Loucy (cell line): ENCODE results near the gene EFNA5.

Experiments
- H2AFZ ChIP-seq: fragments of 200-600 bp; sonication (generic); 2 replicates; pipeline ENCODE4 v1.6.0; 2016; ENCODE audit warnings: antibody characterized with exemption, mild to moderate bottlenecking, low read length, moderate library complexity
- H3F3A ChIP-seq: fragments of 200-600 bp; 2 replicates; pipeline ENCODE4 v1.6.0; 2016; ENCODE audit warnings: antibody characterized with exemption, low read depth, mild to moderate bottlenecking
- H3K27me3 ChIP-seq: fragments of 200-600 bp; sonication (generic); 2 replicates; pipeline ENCODE4 v1.6.1; 2014; ENCODE audit warnings: low read length, mild to moderate bottlenecking; ENCODE audit not compliant: insufficient read depth, poor library complexity, severe bottlenecking
- H3K36me3 ChIP-seq: fragments of 200-600 bp; sonication (generic); 2 replicates; pipeline ENCODE4 v1.6.1; 2016; ENCODE audit warnings: low read length; ENCODE audit not compliant: insufficient read depth
- H3K4me1 ChIP-seq: fragments of 200-600 bp; sonication (generic); 2 replicates; pipeline ENCODE4 v1.5.1; 2014; ENCODE audit warnings: low read length, mild to moderate bottlenecking; ENCODE audit not compliant: insufficient read depth, poor library complexity, severe bottlenecking
- H3K4me2 ChIP-seq: fragments of 200-600 bp; sonication (generic); 2 replicates; pipeline ENCODE4 v1.6.0; 2014; ENCODE audit warnings: antibody characterized with exemption, low read length, low read depth, mild to moderate bottlenecking; ENCODE audit not compliant: poor library complexity, severe bottlenecking
- H3K4me3 ChIP-seq: fragments of 200-600 bp; sonication (generic); 2 replicates; pipeline ENCODE4 v1.5.1; 2014; ENCODE audit warnings: low read length, mild to moderate bottlenecking, mixed read lengths; ENCODE audit not compliant: poor library complexity, severe bottlenecking
- H3K79me2 ChIP-seq: fragments of 200-600 bp; sonication (generic); 2 replicates; pipeline ENCODE4 v1.6.1; 2014; ENCODE audit warnings: low read length; ENCODE audit not compliant: insufficient read depth
- H3K9ac ChIP-seq: fragments of 200-600 bp; sonication (generic); 2 replicates; pipeline ENCODE4 v1.6.0; 2014; ENCODE audit warnings: mild to moderate bottlenecking, low read depth, low read length, moderate library complexity; ENCODE audit not compliant: poor library complexity, severe bottlenecking
- H3K9me2 ChIP-seq: fragments of 200-600 bp; sonication (generic); replicated peaks from 2 replicates; pipeline ENCODE4 v1.6.1; 2016; ENCODE audit warnings: low read depth, low read length, mixed read lengths
- H3K9me3 ChIP-seq: fragments of 200-600 bp; sonication (generic); 2 replicates; pipeline ENCODE4 v1.6.1; 2014; ENCODE audit warnings: mild to moderate bottlenecking, antibody characterized with exemption, low read length, low read depth; ENCODE audit not compliant: insufficient read depth
- H4K20me1 ChIP-seq: fragments of 200-600 bp; sonication (generic); 2 replicates; pipeline ENCODE4 v1.6.0; 2014; ENCODE audit warnings: antibody characterized with exemption, low read length, mild to moderate bottlenecking; ENCODE audit not compliant: insufficient read depth, poor library complexity, severe bottlenecking
- EZH2phosphoT487 ChIP-seq: fragments of 200-600 bp; IDR thresholded peaks from 2 replicates; pipeline ENCODE4 v1.6.1; 2018; ENCODE audit warnings: antibody characterized with exemption, mild to moderate bottlenecking, moderate library complexity, borderline replicate concordance
- TF ChIP-seq, protein P1 (sequence below): fragments of 200-600 bp; sonication (generic); conservative IDR thresholded peaks from 2 replicates; pipeline ENCODE4 v1.5.1; 2014; ENCODE audit warnings: mild to moderate bottlenecking, antibody characterized with exemption, low read length

EFNA5 gene

DNA sequence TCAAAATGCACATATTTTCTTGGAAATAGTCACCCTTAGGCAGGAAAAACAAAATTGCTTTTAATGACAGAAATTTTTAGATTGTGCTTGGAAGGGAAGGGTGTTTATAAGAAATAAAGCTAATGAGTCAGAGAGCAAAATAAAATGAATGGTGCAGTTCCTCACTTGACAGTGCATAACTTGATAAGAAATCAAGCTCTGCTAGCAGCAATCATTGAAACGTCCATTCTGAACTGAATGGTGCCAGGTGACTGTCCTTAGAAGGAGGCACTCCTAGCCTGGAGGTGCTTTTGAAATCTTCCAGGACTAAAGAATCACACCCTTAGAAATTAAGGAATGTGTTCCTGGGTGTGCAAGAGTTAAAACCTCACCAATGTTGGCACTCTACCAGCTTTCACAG is 202.5 kb downstream of the EFNA5 start:
- Histone ChIP-seq H3K27me3 (no peaks in the 10 kb centered on the region), H3K79me2 (no peaks in the 10 kb centered on the region), H4K20me1 (no peaks in the 10 kb centered on the region), H3K9me2 (no peaks in the 10 kb centered on the region), H2AFZ (no peak overlapping the region), H3K9me3 (no peaks in the 10 kb centered on the region), H3F3A (no peaks in the 10 kb centered on the region), H3K4me3 (no peak overlapping the region), H3K9ac (no peak overlapping the region), H3K4me1 (peaks cover 5% of the 10 kb centered on the region), H3K4me2 (no peak overlapping the region), H3K36me3 (no peaks in the 10 kb centered on the region)
- no peak for TF ChIP-seq EZH2phosphoT487
- TF ChIP-seq, protein P1, sequence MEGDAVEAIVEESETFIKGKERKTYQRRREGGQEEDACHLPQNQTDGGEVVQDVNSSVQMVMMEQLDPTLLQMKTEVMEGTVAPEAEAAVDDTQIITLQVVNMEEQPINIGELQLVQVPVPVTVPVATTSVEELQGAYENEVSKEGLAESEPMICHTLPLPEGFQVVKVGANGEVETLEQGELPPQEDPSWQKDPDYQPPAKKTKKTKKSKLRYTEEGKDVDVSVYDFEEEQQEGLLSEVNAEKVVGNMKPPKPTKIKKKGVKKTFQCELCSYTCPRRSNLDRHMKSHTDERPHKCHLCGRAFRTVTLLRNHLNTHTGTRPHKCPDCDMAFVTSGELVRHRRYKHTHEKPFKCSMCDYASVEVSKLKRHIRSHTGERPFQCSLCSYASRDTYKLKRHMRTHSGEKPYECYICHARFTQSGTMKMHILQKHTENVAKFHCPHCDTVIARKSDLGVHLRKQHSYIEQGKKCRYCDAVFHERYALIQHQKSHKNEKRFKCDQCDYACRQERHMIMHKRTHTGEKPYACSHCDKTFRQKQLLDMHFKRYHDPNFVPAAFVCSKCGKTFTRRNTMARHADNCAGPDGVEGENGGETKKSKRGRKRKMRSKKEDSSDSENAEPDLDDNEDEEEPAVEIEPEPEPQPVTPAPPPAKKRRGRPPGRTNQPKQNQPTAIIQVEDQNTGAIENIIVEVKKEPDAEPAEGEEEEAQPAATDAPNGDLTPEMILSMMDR = no peak

DNA sequence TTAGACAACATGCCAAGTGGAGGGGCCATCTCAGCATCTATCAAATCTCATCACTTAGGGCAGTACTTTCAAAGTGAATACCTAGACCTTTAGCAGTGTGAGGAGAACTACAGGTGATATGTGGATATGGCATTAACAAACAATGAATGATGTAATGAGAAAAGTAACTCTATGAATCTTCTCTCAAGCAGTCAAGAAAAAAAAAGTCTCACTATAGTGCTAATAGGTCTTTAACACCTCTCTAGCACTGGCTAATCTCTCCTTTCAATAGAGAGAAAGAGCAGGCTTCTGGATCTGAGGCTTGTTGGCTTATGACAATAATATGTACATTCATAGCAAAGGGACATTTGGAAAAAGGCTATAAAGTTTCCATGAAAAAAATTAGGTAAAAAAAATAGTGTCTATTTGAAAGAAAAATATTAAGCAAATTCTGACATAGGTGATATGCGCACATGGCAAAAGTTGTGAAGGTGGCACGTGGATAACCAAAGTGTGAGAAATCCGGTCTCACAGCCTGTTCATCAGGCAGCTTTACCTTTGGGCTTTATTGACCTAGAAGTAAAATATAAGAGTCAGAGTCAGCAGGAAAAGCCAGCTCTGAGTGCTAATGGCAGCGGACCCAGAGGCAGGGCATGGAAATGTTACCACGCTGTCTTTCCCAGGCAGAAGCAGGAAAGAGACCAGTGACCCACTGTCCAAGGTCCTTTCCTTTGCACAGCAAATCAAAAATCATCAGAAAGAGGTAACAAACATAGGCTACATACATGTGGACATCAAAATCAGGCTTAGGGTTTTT is 203.4 kb downstream of the EFNA5 start:
- no peaks in the 10 kb centered on the region for H3K36me3 ChIP-seq
- no peaks in the 10 kb centered on the region for H3F3A ChIP-seq
- no peak overlapping the region for H3K4me2 ChIP-seq
- H3K4me3 ChIP-seq = no peak overlapping the region
- TF ChIP-seq, protein P1 = no peak
- TF ChIP-seq EZH2phosphoT487 = no peak
- no peak overlapping the region for H2AFZ ChIP-seq
- H4K20me1 ChIP-seq = no peaks in the 10 kb centered on the region
- H3K27me3 ChIP-seq = peaks cover 6% of the 10 kb centered on the region
- peaks cover 5% of the 10 kb centered on the region for H3K4me1 ChIP-seq
- H3K9ac ChIP-seq = no peak overlapping the region
- H3K79me2 ChIP-seq = no peaks in the 10 kb centered on the region
- no peaks in the 10 kb centered on the region for H3K9me2 ChIP-seq
- no peaks in the 10 kb centered on the region for H3K9me3 ChIP-seq

DNA sequence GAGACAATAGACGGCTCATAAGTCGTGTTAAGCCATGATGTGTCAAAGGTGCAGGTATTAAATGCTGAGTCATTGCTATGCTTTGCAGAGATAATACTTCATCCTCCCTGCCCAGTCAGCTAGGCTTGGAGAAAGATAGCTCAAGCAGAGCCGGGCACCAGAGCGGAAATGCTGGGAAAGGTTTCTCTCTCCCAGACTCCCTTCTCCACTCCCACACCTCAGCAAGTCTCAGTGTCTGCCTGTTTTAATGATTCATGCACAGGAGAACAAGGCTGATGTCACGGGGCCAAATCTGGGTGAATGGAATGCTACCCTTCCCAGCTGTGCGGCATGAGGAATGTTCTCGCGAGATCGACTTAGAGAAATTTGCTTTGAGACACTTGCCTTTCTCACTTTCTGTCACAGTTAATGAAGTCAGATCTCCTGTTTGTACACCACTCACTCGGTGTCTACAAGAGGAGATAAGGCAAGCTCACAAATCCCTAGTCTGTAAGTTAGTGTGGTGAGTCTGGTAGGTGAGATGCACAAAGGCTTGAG is 204.4 kb downstream of the EFNA5 start:
- no peak for TF ChIP-seq EZH2phosphoT487
- TF ChIP-seq, protein P1 = no peak
- H3K4me2 ChIP-seq = no peak overlapping the region

More for the DNA sequence above, 204.4 kb downstream of the EFNA5 start:
- peaks cover 15% of the 10 kb centered on the region for H3K27me3 ChIP-seq
- no peaks in the 10 kb centered on the region for H4K20me1 ChIP-seq
- H2AFZ ChIP-seq = no peak overlapping the region
- H3K36me3 ChIP-seq = no peaks in the 10 kb centered on the region
- H3K9me2 ChIP-seq = no peaks in the 10 kb centered on the region
- no peak overlapping the region for H3K9ac ChIP-seq
- H3F3A ChIP-seq = no peaks in the 10 kb centered on the region
- no peaks in the 10 kb centered on the region for H3K79me2 ChIP-seq
- no peaks in the 10 kb centered on the region for H3K9me3 ChIP-seq
- H3K4me1 ChIP-seq = peaks cover 5% of the 10 kb centered on the region
- H3K4me3 ChIP-seq = no peak overlapping the region
